IPS-20b (cell line): ENCODE data around the gene TNRC6C.

ENCODE experiments used
- H3K27ac ChIP-seq: one replicate; pipeline ENCODE4 v1.5.1; 2013; ENCODE audit warnings: low read length
- H3K27me3 ChIP-seq: 2 replicates; pipeline ENCODE4 v1.6.1; 2013; ENCODE audit warnings: mild to moderate bottlenecking, low read length, inconsistent platforms; ENCODE audit not compliant: insufficient read depth
- H3K36me3 ChIP-seq: 2 replicates; pipeline ENCODE4 v1.6.1; 2013; ENCODE audit warnings: low read depth, mild to moderate bottlenecking, inconsistent platforms, low read length, moderate library complexity; ENCODE audit not compliant: insufficient read depth
- H3K4me1 ChIP-seq: 2 replicates; pipeline ENCODE4 v1.6.1; 2013; ENCODE audit warnings: mild to moderate bottlenecking, control low read depth, inconsistent platforms, low read length, moderate library complexity; ENCODE audit not compliant: insufficient read depth
- H3K4me3 ChIP-seq: 2 replicates; pipeline ENCODE4 v1.5.1; 2013; ENCODE audit warnings: mild to moderate bottlenecking, low read length, inconsistent platforms
- H3K9ac ChIP-seq: 2 replicates; pipeline ENCODE4 v1.6.1; 2013; ENCODE audit warnings: low read depth, mild to moderate bottlenecking, inconsistent platforms, low read length, moderate library complexity
- H3K9me3 ChIP-seq: 2 replicates; pipeline ENCODE4 v1.6.1; 2013; ENCODE audit warnings: mild to moderate bottlenecking, low read depth, low read length, inconsistent platforms; ENCODE audit not compliant: insufficient read depth

TNRC6C gene

GRCh38 chr17:78142119-78142861 is 183.8 kb downstream of the TNRC6C start:
- Histone ChIP-seq H3K4me1 (no peaks in the 10 kb centered on the region), H3K36me3 (no peaks in the 10 kb centered on the region), H3K27me3 (no peaks in the 10 kb centered on the region), H3K9ac (no peak overlapping the region), H3K9me3 (no peaks in the 10 kb centered on the region), H3K27ac (no peak overlapping the region), H3K4me3 (no peak overlapping the region)

GRCh38 chr17:78143214-78144146 is 185.0 kb downstream of the TNRC6C start:
- Histone ChIP-seq H3K4me1 (no peaks in the 10 kb centered on the region), H3K9me3 (no peaks in the 10 kb centered on the region), H3K27ac (no peak overlapping the region), H3K4me3 (no peak overlapping the region), H3K27me3 (no peaks in the 10 kb centered on the region), H3K36me3 (no peaks in the 10 kb centered on the region), H3K9ac (no peak overlapping the region)

GRCh38 chr17:78144147-78144719 is 185.7 kb downstream of the TNRC6C start:
- Histone ChIP-seq H3K27ac (no peak overlapping the region), H3K9ac (no peak overlapping the region), H3K36me3 (no peaks in the 10 kb centered on the region), H3K9me3 (no peaks in the 10 kb centered on the region), H3K4me3 (no peak overlapping the region), H3K4me1 (no peaks in the 10 kb centered on the region), H3K27me3 (no peaks in the 10 kb centered on the region)

GRCh38 chr17:78144736-78145641 is 186.5 kb downstream of the TNRC6C start:
- no peak overlapping the region for H3K4me3 ChIP-seq
- no peaks in the 10 kb centered on the region for H3K9me3 ChIP-seq
- H3K36me3 ChIP-seq: no peaks in the 10 kb centered on the region
- no peaks in the 10 kb centered on the region for H3K27me3 ChIP-seq
- H3K9ac ChIP-seq: no peak overlapping the region
- no peak overlapping the region for H3K27ac ChIP-seq
- no peaks in the 10 kb centered on the region for H3K4me1 ChIP-seq

GRCh38 chr17:78146471-78146869 is 188.0 kb downstream of the TNRC6C start:
- Histone ChIP-seq H3K36me3 (no peaks in the 10 kb centered on the region), H3K9me3 (no peaks in the 10 kb centered on the region), H3K27ac (no peak overlapping the region), H3K27me3 (no peaks in the 10 kb centered on the region), H3K9ac (no peak overlapping the region), H3K4me1 (no peaks in the 10 kb centered on the region), H3K4me3 (no peak overlapping the region)

GRCh38 chr17:78146881-78147280 is 188.4 kb downstream of the TNRC6C start:
- H3K36me3 ChIP-seq: no peaks in the 10 kb centered on the region
- H3K9ac ChIP-seq: no peak overlapping the region
- no peak overlapping the region for H3K4me3 ChIP-seq
- no peaks in the 10 kb centered on the region for H3K4me1 ChIP-seq
- no peak overlapping the region for H3K27ac ChIP-seq
- H3K27me3 ChIP-seq: no peaks in the 10 kb centered on the region
- H3K9me3 ChIP-seq: no peaks in the 10 kb centered on the region

GRCh38 chr17:78147315-78147998 is 189.0 kb downstream of the TNRC6C start:
- H3K27me3 ChIP-seq: no peaks in the 10 kb centered on the region
- H3K9me3 ChIP-seq: no peaks in the 10 kb centered on the region
- no peak overlapping the region for H3K9ac ChIP-seq
- H3K36me3 ChIP-seq: no peaks in the 10 kb centered on the region
- no peak overlapping the region for H3K27ac ChIP-seq
- H3K4me3 ChIP-seq: no peak overlapping the region
- H3K4me1 ChIP-seq: no peaks in the 10 kb centered on the region

GRCh38 chr17:78148286-78149016 is 189.9 kb downstream of the TNRC6C start:
- Histone ChIP-seq H3K9me3 (no peaks in the 10 kb centered on the region), H3K4me1 (no peaks in the 10 kb centered on the region), H3K9ac (no peak overlapping the region), H3K36me3 (no peaks in the 10 kb centered on the region), H3K4me3 (no peak overlapping the region), H3K27ac (no peak overlapping the region), H3K27me3 (no peaks in the 10 kb centered on the region)

GRCh38 chr17:78151514-78152008 is 193.1 kb downstream of the TNRC6C start:
- Histone ChIP-seq H3K9ac (no peak overlapping the region), H3K27me3 (no peaks in the 10 kb centered on the region)

More at GRCh38 chr17:78151514-78152008, 193.1 kb downstream of the TNRC6C start:
- H3K4me3 ChIP-seq: no peak overlapping the region
- H3K27ac ChIP-seq: no peak overlapping the region
- no peaks in the 10 kb centered on the region for H3K36me3 ChIP-seq
- no peaks in the 10 kb centered on the region for H3K9me3 ChIP-seq
- H3K4me1 ChIP-seq: no peaks in the 10 kb centered on the region
